GM12878 (cell line): ENCODE measurements around the gene AURKA.

Experiments
- CHD2 ChIP-seq: IDR thresholded peaks from 2 replicates; pipeline ENCODE4 v1.6.1; 2011; ENCODE audit warnings: low read depth, low read length, improper control_type of control experiment, borderline replicate concordance
- CREM ChIP-seq: IDR thresholded peaks from 2 replicates; pipeline ENCODE4 v1.6.1; 2014; ENCODE audit warnings: antibody characterized with exemption, low read depth
- JUND ChIP-seq: IDR thresholded peaks from 2 replicates; pipeline ENCODE4 v1.6.1; 2012; ENCODE audit warnings: low read depth, mild to moderate bottlenecking, low read length, improper control_type of control experiment, moderate library complexity
- NFYB ChIP-seq: IDR thresholded peaks from 2 replicates; pipeline ENCODE4 v1.6.1; 2011; ENCODE audit warnings: low read depth, mild to moderate bottlenecking, low read length, improper control_type of control experiment, moderate library complexity; ENCODE audit not compliant: insufficient read depth
- POLR2AphosphoS5 ChIP-seq: IDR thresholded peaks from 2 replicates; pipeline ENCODE4 v1.6.1; 2011; ENCODE audit warnings: mild to moderate bottlenecking, low read length, inconsistent platforms
- RAD21 ChIP-seq: IDR thresholded peaks from 2 replicates; pipeline ENCODE4 v1.6.1; 2011; ENCODE audit warnings: mild to moderate bottlenecking, low read depth, low read length, moderate library complexity; ENCODE audit not compliant: insufficient read depth
- SPI1 ChIP-seq: IDR thresholded peaks from 2 replicates; pipeline ENCODE4 v1.6.1; 2011; ENCODE audit warnings: low read depth, mild to moderate bottlenecking, low read length, moderate library complexity, borderline replicate concordance; ENCODE audit not compliant: insufficient read depth
- SREBF1 ChIP-seq: IDR thresholded peaks from 2 replicates; pipeline ENCODE4 v1.6.1; 2012; ENCODE audit warnings: mild to moderate bottlenecking, low read length
- YY1 ChIP-seq: IDR thresholded peaks from 2 replicates; pipeline ENCODE4 v1.6.1; 2011; ENCODE audit warnings: low read depth, mild to moderate bottlenecking, low read length
- ZNF274 ChIP-seq: IDR thresholded peaks from one replicate; pipeline ENCODE4 v1.8.0; 2011; ENCODE audit not compliant: insufficient read length, insufficient read depth
- TF ChIP-seq, protein P1 (sequence below), 3 experiments: IDR thresholded peaks in 2 of 3; conservative IDR thresholded peaks in 1 of 3; 2 replicates each; pipeline ENCODE4 v1.5.1; 2011; ENCODE audit warnings: low read depth in 3 of 3, low read length in 3 of 3, mild to moderate bottlenecking in 3 of 3, control low read depth in 2 of 3, moderate library complexity in 2 of 3, inconsistent platforms in 1 of 3, mixed read lengths in 1 of 3; ENCODE audit not compliant: control insufficient read depth in 2 of 3, insufficient read depth in 1 of 3; ENCODE audit errors: extremely low read depth in 1 of 3
- TF ChIP-seq, protein P2 (sequence below): fragments of 450-650 bp; IDR thresholded peaks from 2 replicates; pipeline ENCODE4 v1.6.1; 2014; ENCODE audit warnings: mild to moderate bottlenecking
- TF ChIP-seq, protein P3 (sequence below): IDR thresholded peaks from 2 replicates; pipeline ENCODE4 v1.6.1; 2011; ENCODE audit warnings: borderline replicate concordance, low read depth, mild to moderate bottlenecking, moderate library complexity, mixed read lengths, low read length; ENCODE audit not compliant: insufficient read depth; ENCODE audit errors: extremely low read length
- TF ChIP-seq, protein P4 (sequence below): fragments of 450-650 bp; IDR thresholded peaks from 2 replicates; pipeline ENCODE4 v1.6.1; 2017; ENCODE audit warnings: mild to moderate bottlenecking

DNA sequence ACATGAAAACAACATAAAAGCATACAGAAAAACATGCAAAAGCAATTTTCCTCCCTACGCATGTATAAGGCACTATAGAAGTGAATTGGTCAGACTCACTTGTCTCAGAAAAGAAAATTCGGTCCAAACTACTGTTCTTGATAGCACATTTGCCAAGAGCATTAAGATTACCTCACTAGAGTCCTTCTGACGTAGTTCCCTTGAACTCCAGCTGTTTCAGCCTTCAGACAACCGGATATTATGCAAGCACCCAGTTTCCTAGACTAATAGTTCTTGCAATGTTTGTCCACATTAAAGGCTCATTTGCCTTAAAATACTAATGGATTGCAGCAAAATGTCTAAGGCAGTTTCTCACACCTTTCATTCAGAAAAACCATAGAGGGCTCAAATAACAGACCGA lies 17.5 kb upstream of the AURKA start:
- TF ChIP-seq, protein P1, sequence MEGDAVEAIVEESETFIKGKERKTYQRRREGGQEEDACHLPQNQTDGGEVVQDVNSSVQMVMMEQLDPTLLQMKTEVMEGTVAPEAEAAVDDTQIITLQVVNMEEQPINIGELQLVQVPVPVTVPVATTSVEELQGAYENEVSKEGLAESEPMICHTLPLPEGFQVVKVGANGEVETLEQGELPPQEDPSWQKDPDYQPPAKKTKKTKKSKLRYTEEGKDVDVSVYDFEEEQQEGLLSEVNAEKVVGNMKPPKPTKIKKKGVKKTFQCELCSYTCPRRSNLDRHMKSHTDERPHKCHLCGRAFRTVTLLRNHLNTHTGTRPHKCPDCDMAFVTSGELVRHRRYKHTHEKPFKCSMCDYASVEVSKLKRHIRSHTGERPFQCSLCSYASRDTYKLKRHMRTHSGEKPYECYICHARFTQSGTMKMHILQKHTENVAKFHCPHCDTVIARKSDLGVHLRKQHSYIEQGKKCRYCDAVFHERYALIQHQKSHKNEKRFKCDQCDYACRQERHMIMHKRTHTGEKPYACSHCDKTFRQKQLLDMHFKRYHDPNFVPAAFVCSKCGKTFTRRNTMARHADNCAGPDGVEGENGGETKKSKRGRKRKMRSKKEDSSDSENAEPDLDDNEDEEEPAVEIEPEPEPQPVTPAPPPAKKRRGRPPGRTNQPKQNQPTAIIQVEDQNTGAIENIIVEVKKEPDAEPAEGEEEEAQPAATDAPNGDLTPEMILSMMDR (IDR thresholded peaks at IDR 0.05 in 2 of 3, conservative IDR thresholded peaks at IDR 0.05 in 1 of 3; ENCODE audit: control insufficient read depth in 2 of 3, extremely low read depth in 1 of 3, insufficient read depth in 1 of 3, low read depth in 3 of 3, low read length in 3 of 3), result no peak
- TF ChIP-seq RAD21 (no peak), ZNF274 (no peak), SREBF1 (no peak), CHD2 (no peak), JUND (no peak), POLR2AphosphoS5 (no peak), CREM (no peak), SPI1 (no peak), NFYB (no peak), YY1 (no peak)
- TF ChIP-seq, protein P2, sequence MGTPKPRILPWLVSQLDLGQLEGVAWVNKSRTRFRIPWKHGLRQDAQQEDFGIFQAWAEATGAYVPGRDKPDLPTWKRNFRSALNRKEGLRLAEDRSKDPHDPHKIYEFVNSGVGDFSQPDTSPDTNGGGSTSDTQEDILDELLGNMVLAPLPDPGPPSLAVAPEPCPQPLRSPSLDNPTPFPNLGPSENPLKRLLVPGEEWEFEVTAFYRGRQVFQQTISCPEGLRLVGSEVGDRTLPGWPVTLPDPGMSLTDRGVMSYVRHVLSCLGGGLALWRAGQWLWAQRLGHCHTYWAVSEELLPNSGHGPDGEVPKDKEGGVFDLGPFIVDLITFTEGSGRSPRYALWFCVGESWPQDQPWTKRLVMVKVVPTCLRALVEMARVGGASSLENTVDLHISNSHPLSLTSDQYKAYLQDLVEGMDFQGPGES, result no peak
- TF ChIP-seq, protein P3, sequence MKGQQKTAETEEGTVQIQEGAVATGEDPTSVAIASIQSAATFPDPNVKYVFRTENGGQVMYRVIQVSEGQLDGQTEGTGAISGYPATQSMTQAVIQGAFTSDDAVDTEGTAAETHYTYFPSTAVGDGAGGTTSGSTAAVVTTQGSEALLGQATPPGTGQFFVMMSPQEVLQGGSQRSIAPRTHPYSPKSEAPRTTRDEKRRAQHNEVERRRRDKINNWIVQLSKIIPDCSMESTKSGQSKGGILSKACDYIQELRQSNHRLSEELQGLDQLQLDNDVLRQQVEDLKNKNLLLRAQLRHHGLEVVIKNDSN, result no peak
- TF ChIP-seq, protein P4, sequence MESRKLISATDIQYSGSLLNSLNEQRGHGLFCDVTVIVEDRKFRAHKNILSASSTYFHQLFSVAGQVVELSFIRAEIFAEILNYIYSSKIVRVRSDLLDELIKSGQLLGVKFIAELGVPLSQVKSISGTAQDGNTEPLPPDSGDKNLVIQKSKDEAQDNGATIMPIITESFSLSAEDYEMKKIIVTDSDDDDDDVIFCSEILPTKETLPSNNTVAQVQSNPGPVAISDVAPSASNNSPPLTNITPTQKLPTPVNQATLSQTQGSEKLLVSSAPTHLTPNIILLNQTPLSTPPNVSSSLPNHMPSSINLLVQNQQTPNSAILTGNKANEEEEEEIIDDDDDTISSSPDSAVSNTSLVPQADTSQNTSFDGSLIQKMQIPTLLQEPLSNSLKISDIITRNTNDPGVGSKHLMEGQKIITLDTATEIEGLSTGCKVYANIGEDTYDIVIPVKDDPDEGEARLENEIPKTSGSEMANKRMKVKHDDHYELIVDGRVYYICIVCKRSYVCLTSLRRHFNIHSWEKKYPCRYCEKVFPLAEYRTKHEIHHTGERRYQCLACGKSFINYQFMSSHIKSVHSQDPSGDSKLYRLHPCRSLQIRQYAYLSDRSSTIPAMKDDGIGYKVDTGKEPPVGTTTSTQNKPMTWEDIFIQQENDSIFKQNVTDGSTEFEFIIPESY, result no peak
